ENCODE data around the gene TADA2A.

- TF ChIP-seq CTCF (IDR thresholded peaks at IDR 0.05; ENCODE audit: low read depth, low read length) (no peak), EZH2phosphoT487 (IDR thresholded peaks at IDR 0.05; ENCODE audit: low read depth) (no peak)
These were observed 86.8 kb downstream of the TADA2A start for GRCh38 chr17:37493249-37494027.
